ENCODE measurements around the gene NUMB.

DNA sequence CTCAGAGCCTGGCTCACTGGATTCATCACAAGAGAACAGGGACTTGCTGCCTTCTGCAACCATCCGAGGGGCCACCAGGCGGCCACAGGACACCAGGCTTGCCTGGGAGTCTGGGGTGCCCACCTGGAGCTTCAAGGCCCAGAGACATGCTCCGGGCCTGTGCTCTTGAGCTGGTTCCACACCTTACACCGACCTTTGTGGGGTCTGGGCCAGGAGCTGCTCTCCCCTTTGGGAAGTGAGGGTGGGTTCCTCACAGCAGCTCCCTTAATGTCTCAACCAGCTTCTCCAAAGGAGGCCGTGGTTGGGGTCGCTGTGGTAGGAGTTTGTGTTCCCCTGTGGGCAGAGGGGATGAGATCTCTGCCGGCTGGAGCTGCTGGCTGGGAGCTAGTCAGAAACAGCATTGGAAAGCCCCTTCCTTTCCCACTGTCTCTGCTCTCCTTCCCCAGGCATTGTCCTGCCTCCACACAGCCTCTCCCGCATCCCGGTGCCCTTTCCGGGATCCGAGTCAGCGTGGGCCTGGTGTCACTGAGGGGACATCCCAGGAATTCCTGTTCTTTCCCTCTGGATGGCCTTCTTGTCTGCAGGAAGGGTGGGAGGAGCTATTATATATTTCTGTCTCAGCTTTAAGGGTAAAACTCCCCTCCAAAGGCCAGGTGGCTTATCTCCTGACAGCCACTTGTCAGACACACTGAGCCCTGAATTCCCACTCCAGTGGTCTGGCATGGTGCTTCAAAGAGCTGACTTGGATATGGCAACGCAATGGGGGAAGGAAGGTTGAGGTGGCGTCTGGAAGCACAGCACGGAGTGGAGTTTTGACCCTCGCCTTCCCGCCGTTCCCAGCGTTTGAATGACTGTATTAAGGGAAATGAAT is 226.1 kb downstream of the NUMB start:
- TF ChIP-seq, protein P1, sequence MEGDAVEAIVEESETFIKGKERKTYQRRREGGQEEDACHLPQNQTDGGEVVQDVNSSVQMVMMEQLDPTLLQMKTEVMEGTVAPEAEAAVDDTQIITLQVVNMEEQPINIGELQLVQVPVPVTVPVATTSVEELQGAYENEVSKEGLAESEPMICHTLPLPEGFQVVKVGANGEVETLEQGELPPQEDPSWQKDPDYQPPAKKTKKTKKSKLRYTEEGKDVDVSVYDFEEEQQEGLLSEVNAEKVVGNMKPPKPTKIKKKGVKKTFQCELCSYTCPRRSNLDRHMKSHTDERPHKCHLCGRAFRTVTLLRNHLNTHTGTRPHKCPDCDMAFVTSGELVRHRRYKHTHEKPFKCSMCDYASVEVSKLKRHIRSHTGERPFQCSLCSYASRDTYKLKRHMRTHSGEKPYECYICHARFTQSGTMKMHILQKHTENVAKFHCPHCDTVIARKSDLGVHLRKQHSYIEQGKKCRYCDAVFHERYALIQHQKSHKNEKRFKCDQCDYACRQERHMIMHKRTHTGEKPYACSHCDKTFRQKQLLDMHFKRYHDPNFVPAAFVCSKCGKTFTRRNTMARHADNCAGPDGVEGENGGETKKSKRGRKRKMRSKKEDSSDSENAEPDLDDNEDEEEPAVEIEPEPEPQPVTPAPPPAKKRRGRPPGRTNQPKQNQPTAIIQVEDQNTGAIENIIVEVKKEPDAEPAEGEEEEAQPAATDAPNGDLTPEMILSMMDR (conservative IDR thresholded peaks at IDR 0.05; ENCODE audit: low read length) = peak; percentile 63
- TF ChIP-seq EZH2phosphoT487 (IDR thresholded peaks at IDR 0.05; ENCODE audit: borderline replicate concordance, low read depth, low read length) = no peak
